GM13977 (cell line): Measurements from ENCODE around the gene KREMEN1.
"Not testable (repeated sequence)": the region's sequence is repeated elsewhere in the genome, so short reads cannot be mapped to it uniquely, and the experiment has no call there.

ENCODE experiments used
- DNase-seq: peaks from one replicate; pipeline ENCODE4 v3.0.0; 2012; ENCODE audit warnings: low spot score
- CTCF ChIP-seq: IDR thresholded peaks from 2 replicates; pipeline ENCODE4 v1.5.1; 2012; ENCODE audit warnings: mild to moderate bottlenecking, control low read depth; ENCODE audit not compliant: insufficient read depth; ENCODE audit errors: extremely low read depth, missing control alignments
- in situ Hi-C: fragments of 300-500 bp; cut with MboI; formaldehyde crosslinking; loops from one replicate; pipeline ENCODE4 v1.12.0; 2022; ENCODE audit warnings: low sequenced_read_pairs, low pct_unique_long_range_greater_than_20kb, mixed read lengths, inconsistent platforms; ENCODE audit not compliant: unreplicated experiment

The KREMEN1 gene

GRCh38 chr22:29113319-29113718 is 40.5 kb downstream of the KREMEN1 start:
- TF ChIP-seq CTCF: no peak
- in situ Hi-C loops: no loop called here

GRCh38 chr22:29114392-29114791 is 41.6 kb downstream of the KREMEN1 start:
- no peak for DNase-seq
- in situ Hi-C loops: no loop called here
- TF ChIP-seq CTCF: no peak

More at GRCh38 chr22:29113319-29113718, 40.5 kb downstream of the KREMEN1 start:
- no peak for DNase-seq

GRCh38 chr22:29115682-29116288 is 43.0 kb downstream of the KREMEN1 start:
- in situ Hi-C loops: no loop called here
- DNase-seq: no peak
- no peak for TF ChIP-seq CTCF

- TF ChIP-seq CTCF: no peak
- DNase-seq: no peak
- in situ Hi-C loops: no loop called here
These were observed 43.7 kb downstream of the KREMEN1 start for GRCh38 chr22:29116397-29117123.

- TF ChIP-seq CTCF: no peak
- no peak for DNase-seq
- in situ Hi-C loops: no loop called here
These were observed 45.1 kb downstream of the KREMEN1 start for GRCh38 chr22:29117799-29118477.

GRCh38 chr22:29120098-29120912 is 47.5 kb downstream of the KREMEN1 start:
- in situ Hi-C loops, DNase-seq: not testable (repeated sequence)

GRCh38 chr22:29121124-29121523 is 48.3 kb downstream of the KREMEN1 start:
- TF ChIP-seq CTCF: no peak
- no peak for DNase-seq
- in situ Hi-C loops: no loop called here
